ENCODE measurements around the gene EIF2B4. TPM values are rescaled to one million over a fixed set of nuclear protein-coding genes. Genes with fewer than 3 reads are reported as not detected.

Gene EIF2B4
- polyA plus RNA-seq, 1 donor (not counting 4 experiments of a cell fraction or from before 2014, with no cell fraction given): 54.9 TPM

DNA sequence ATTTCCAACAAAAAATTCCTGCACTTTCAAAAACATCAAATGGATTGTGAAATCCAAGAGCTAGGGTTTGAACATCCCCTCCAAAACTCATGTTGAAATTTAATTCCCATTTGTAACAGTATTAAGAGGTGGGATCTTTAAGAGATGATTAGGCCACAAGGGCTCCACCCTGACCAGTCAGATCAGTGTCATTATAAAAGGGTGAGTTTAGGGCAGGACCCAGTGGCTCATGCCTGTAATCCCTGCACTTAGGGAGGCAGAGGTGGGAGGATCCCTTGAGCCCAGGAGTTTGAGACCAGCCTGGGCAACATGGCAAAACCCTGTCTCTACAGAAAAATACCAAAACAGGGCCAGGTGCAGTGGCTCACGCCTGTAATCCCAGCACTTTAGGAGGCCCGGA, 22.5 kb downstream of the EIF2B4 start:
- TF ChIP-seq EZH2 (IDR thresholded peaks at IDR 0.05; ENCODE audit: low read length) (no peak), CTCF (optimal IDR thresholded peaks at IDR 0.05 in 1 of 3, IDR thresholded peaks at IDR 0.05 in 1 of 3, conservative IDR thresholded peaks at IDR 0.05 in 1 of 3; ENCODE audit: extremely low read depth in 1 of 3, insufficient read depth in 2 of 3, low read length in 3 of 3) (no peak)
- Histone ChIP-seq H3K4me3 (ENCODE audit: control insufficient read depth in 2 of 3, extremely low read depth in 1 of 3, insufficient read depth in 2 of 3, low read depth in 1 of 3, low read length in 3 of 3) (no peak overlapping the region), H3K4me2 (ENCODE audit: control insufficient read depth, extremely low read depth, insufficient read depth, low read depth, low read length) (no peak overlapping the region), H3K27ac (ENCODE audit: control insufficient read depth, insufficient read depth, low read length) (no peak overlapping the region), H3K4me1 (ENCODE audit: control insufficient read depth, extremely low read depth, insufficient read depth, low read length) (no peaks in the 10 kb centered on the region), H2AFZ (ENCODE audit: control insufficient read depth, low read length) (no peak overlapping the region), H3K9ac (ENCODE audit: control insufficient read depth, extremely low read depth, insufficient read depth, low read length) (no peak overlapping the region), H4K20me1 (ENCODE audit: control insufficient read depth, extremely low read depth, insufficient read depth, low read length) (no peaks in the 10 kb centered on the region), H3K79me2 (ENCODE audit: control insufficient read depth, insufficient read depth, low read length) (peaks cover 82% of the 10 kb centered on the region), H3K9me3 (ENCODE audit: control insufficient read depth, low read depth, low read length) (no peaks in the 10 kb centered on the region), H3K9me1 (ENCODE audit: control insufficient read depth, extremely low read depth, insufficient read depth, low read length) (no peaks in the 10 kb centered on the region), H3K27me3 (ENCODE audit: control insufficient read depth, extremely low read depth, insufficient read depth, low read length) (no peaks in the 10 kb centered on the region), H3K36me3 (ENCODE audit: control insufficient read depth in 2 of 2, extremely low read depth in 1 of 2, insufficient read depth in 2 of 2, low read length in 2 of 2) (peaks cover 8 to 11% of the 10 kb centered on the region in 2 experiments)
- DNase-seq (ENCODE audit: low read depth, low spot score): no peak
- dilution Hi-C loops (cut with MboI; ENCODE audit: extremely low pct_ligation_motif_present, low sequenced_read_pairs): no loop called here
- no peak for FAIRE-seq

DNA sequence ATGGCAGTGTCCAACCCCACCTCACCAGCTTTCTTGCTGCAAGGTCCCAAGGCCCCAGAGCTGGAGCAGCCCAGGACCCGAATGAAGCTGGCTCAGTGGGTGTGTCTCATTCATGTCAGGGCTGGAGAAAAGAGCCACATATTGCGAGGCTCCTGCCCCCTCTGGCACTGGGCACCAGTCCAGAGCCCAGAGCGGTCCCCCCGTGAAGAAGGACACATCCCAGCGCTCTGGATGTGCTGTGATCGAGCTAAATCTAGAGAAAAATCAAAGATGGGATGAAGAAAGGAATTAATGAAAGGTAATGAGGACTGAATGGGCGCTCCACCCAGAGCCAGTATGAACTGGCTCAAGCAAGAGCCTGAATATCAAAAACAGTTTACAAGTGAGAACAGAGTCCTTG, 34.0 kb downstream of the EIF2B4 start:
- Histone ChIP-seq H4K20me1 (ENCODE audit: control insufficient read depth, extremely low read depth, insufficient read depth, low read length) (no peaks in the 10 kb centered on the region), H3K36me3 (ENCODE audit: control insufficient read depth in 2 of 2, extremely low read depth in 1 of 2, insufficient read depth in 2 of 2, low read length in 2 of 2) (peaks cover 39 to 41% of the 10 kb centered on the region in 2 experiments), H3K9ac (ENCODE audit: control insufficient read depth, extremely low read depth, insufficient read depth, low read length) (no peak overlapping the region), H3K9me3 (ENCODE audit: control insufficient read depth, low read depth, low read length) (no peaks in the 10 kb centered on the region), H3K27me3 (ENCODE audit: control insufficient read depth, extremely low read depth, insufficient read depth, low read length) (no peaks in the 10 kb centered on the region), H3K4me3 (ENCODE audit: control insufficient read depth in 2 of 3, extremely low read depth in 1 of 3, insufficient read depth in 2 of 3, low read depth in 1 of 3, low read length in 3 of 3) (no peak overlapping the region), H2AFZ (ENCODE audit: control insufficient read depth, low read length) (no peak overlapping the region), H3K4me2 (ENCODE audit: control insufficient read depth, extremely low read depth, insufficient read depth, low read depth, low read length) (no peak overlapping the region), H3K27ac (ENCODE audit: control insufficient read depth, insufficient read depth, low read length) (no peak overlapping the region), H3K4me1 (ENCODE audit: control insufficient read depth, extremely low read depth, insufficient read depth, low read length) (no peaks in the 10 kb centered on the region), H3K9me1 (ENCODE audit: control insufficient read depth, extremely low read depth, insufficient read depth, low read length) (no peaks in the 10 kb centered on the region), H3K79me2 (ENCODE audit: control insufficient read depth, insufficient read depth, low read length) (no peaks in the 10 kb centered on the region)
- no peak for DNase-seq (ENCODE audit: low read depth, low spot score)
- no peak for FAIRE-seq
- dilution Hi-C loops (cut with MboI; ENCODE audit: extremely low pct_ligation_motif_present, low sequenced_read_pairs): no loop called here
- no peak for TF ChIP-seq EZH2 (IDR thresholded peaks at IDR 0.05; ENCODE audit: low read length)

- DNase-seq (ENCODE audit: low read depth, low spot score): no peak
- TF ChIP-seq CTCF (optimal IDR thresholded peaks at IDR 0.05 in 1 of 3, IDR thresholded peaks at IDR 0.05 in 1 of 3, conservative IDR thresholded peaks at IDR 0.05 in 1 of 3; ENCODE audit: extremely low read depth in 1 of 3, insufficient read depth in 2 of 3, low read length in 3 of 3) (no peak), EZH2 (IDR thresholded peaks at IDR 0.05; ENCODE audit: low read length) (no peak)
Measured at GRCh38 chr2:27335311-27335710, 34.8 kb downstream of the EIF2B4 start.

More at GRCh38 chr2:27335311-27335710, 34.8 kb downstream of the EIF2B4 start:
- no peak overlapping the region for H3K4me2 ChIP-seq (ENCODE audit: control insufficient read depth, extremely low read depth, insufficient read depth, low read depth, low read length)
- H4K20me1 ChIP-seq (ENCODE audit: control insufficient read depth, extremely low read depth, insufficient read depth, low read length): no peaks in the 10 kb centered on the region
- H3K9me3 ChIP-seq (ENCODE audit: control insufficient read depth, low read depth, low read length): no peaks in the 10 kb centered on the region
- H3K36me3 ChIP-seq (ENCODE audit: control insufficient read depth in 2 of 2, extremely low read depth in 1 of 2, insufficient read depth in 2 of 2, low read length in 2 of 2): peaks cover 38 to 45% of the 10 kb centered on the region in 2 experiments
- dilution Hi-C loops (cut with MboI; ENCODE audit: extremely low pct_ligation_motif_present, low sequenced_read_pairs): no loop called here
- H3K27ac ChIP-seq (ENCODE audit: control insufficient read depth, insufficient read depth, low read length): no peak overlapping the region
- no peak overlapping the region for H3K4me3 ChIP-seq (ENCODE audit: control insufficient read depth in 2 of 3, extremely low read depth in 1 of 3, insufficient read depth in 2 of 3, low read depth in 1 of 3, low read length in 3 of 3)
- no peak for FAIRE-seq
- no peaks in the 10 kb centered on the region for H3K4me1 ChIP-seq (ENCODE audit: control insufficient read depth, extremely low read depth, insufficient read depth, low read length)
- no peaks in the 10 kb centered on the region for H3K9me1 ChIP-seq (ENCODE audit: control insufficient read depth, extremely low read depth, insufficient read depth, low read length)
- H3K27me3 ChIP-seq (ENCODE audit: control insufficient read depth, extremely low read depth, insufficient read depth, low read length): no peaks in the 10 kb centered on the region
- H3K9ac ChIP-seq (ENCODE audit: control insufficient read depth, extremely low read depth, insufficient read depth, low read length): no peak overlapping the region
- H3K79me2 ChIP-seq (ENCODE audit: control insufficient read depth, insufficient read depth, low read length): no peaks in the 10 kb centered on the region
- H2AFZ ChIP-seq (ENCODE audit: control insufficient read depth, low read length): no peak overlapping the region

All from keratinocyte (primary cell).